K562 (cell line): ENCODE data around the gene PTGR2. TPM values are rescaled to one million over a fixed set of nuclear protein-coding genes. Genes with fewer than 3 reads are reported as not detected.
A peak's percentile ranks its signal among the peaks of the same experiment; 100 is the strongest.

Source experiments
- ATAC-seq: fragments of 200-7000 bp; cut with Tn5 transposase; 3 replicates; pipeline ENCODE4 v1.9.1; 2020; ENCODE audit warnings: moderate library complexity
- BruUV-seq: library from RNA; stranded (reverse); fragments of 400-500 nt; replicated peaks from 2 replicates; lab custom pipeline; 2021; lab: Mats Ljungman, UMichigan
- CTCF ChIA-PET: fragments of 300-600 bp; formaldehyde crosslinking; extraction: SDS; loops from one replicate; lab custom pipeline; 2021; ENCODE audit warnings: low intra/inter-chr PET ratio; lab: Yijun Ruan, JAX
- POLR2A ChIA-PET: fragments of 300-600, 350-650 bp; sonication (Branson Sonifier 250); formaldehyde crosslinking; extraction: SDS; loops from one replicate; lab custom pipeline; 2021; ENCODE audit warnings: antibody characterized with exemption, inconsistent platforms; lab: Yijun Ruan, JAX
- DNase-seq, 4 experiments: peaks; one replicate each; pipeline versions ENCODE4 v3.0.0 to v3.0.0-alpha.2; 2011 to 2018; ENCODE audit warnings: low spot score in 3 of 4, mixed read lengths in 3 of 4; ENCODE audit errors: extremely low read depth in 1 of 4
- FAIRE-seq: peaks from 2 replicates; lab custom pipeline; 2011; peaks lifted over from hg19 to GRCh38; lab: Jason Lieb, UNC
- H2AFZ ChIP-seq: 2 replicates; pipeline ENCODE4 v1.6.0; 2011; ENCODE audit warnings: low read depth, low read length, control low read depth, inconsistent platforms
- H3K27ac ChIP-seq: fragments of 200-600 bp; 3 replicates; pipeline ENCODE4 v1.8.0; 2011; ENCODE audit warnings: low read depth, mild to moderate bottlenecking, control low read depth, inconsistent platforms, low read length, moderate library complexity, mixed read lengths; ENCODE audit errors: extremely low read depth
- H3K27me3 ChIP-seq, 2 experiments: fragments of 300-600 bp in 1 of 2; 2 replicates in 1 of 2; 3 replicates in 1 of 2; pipeline versions ENCODE4 v1.6.0 to v1.8.0; 2011; ENCODE audit warnings: inconsistent platforms in 2 of 2, low read length in 2 of 2, mild to moderate bottlenecking in 1 of 2, mixed read lengths in 1 of 2, moderate library complexity in 1 of 2; ENCODE audit not compliant: control insufficient read depth in 2 of 2, insufficient read depth in 2 of 2
- H3K36me3 ChIP-seq: fragments of 300-600 bp; 3 replicates; pipeline ENCODE4 v1.8.0; 2011; ENCODE audit warnings: mild to moderate bottlenecking, low read length, inconsistent platforms; ENCODE audit not compliant: control insufficient read depth, insufficient read depth
- H3K4me1 ChIP-seq, 2 experiments: fragments of 200-600 bp in 1 of 2; replicated peaks in 1 of 2; 2 replicates in 1 of 2; 3 replicates in 1 of 2; pipeline versions ENCODE4 v1.5.1 to v1.8.0; 2011; ENCODE audit warnings: inconsistent platforms in 2 of 2, low read length in 2 of 2, mild to moderate bottlenecking in 1 of 2, mixed read lengths in 1 of 2, moderate library complexity in 1 of 2; ENCODE audit not compliant: control insufficient read depth in 2 of 2, insufficient read depth in 2 of 2
- H3K4me2 ChIP-seq: 2 replicates; pipeline ENCODE4 v1.6.1; 2011; ENCODE audit warnings: low read length, control low read depth, inconsistent platforms, mixed read lengths; ENCODE audit not compliant: insufficient read depth
- H3K4me3 ChIP-seq: fragments of 200-600 bp; sonication (generic), shearing (Covaris generic); 2 replicates; pipeline ENCODE4 v1.5.1; 2016; ENCODE audit warnings: control low read depth, inconsistent platforms
- H3K79me2 ChIP-seq: fragments of 200-600 bp; 3 replicates; pipeline ENCODE4 v1.8.0; 2011; ENCODE audit warnings: low read length, inconsistent platforms; ENCODE audit not compliant: control insufficient read depth, insufficient read depth
- H3K9ac ChIP-seq, 2 experiments: 2 replicates each; pipeline versions ENCODE4 v1.6.0 to v1.6.1; 2011; ENCODE audit warnings: low read depth in 2 of 2, low read length in 2 of 2, control low read depth in 1 of 2, inconsistent platforms in 1 of 2, mild to moderate bottlenecking in 1 of 2, mixed read lengths in 1 of 2; ENCODE audit not compliant: insufficient read depth in 1 of 2
- H3K9me1 ChIP-seq: one replicate; pipeline ENCODE4 v1.6.0; 2011; ENCODE audit warnings: inconsistent platforms, mild to moderate bottlenecking, low read length, moderate library complexity; ENCODE audit not compliant: control insufficient read depth, insufficient read depth
- H3K9me3 ChIP-seq: replicated peaks from 2 replicates; pipeline ENCODE4 v1.5.1; 2011; ENCODE audit warnings: low read depth, low read length, inconsistent platforms; ENCODE audit not compliant: control insufficient read depth, insufficient read depth
- H4K20me1 ChIP-seq: replicated peaks from 2 replicates; pipeline ENCODE4 v1.6.1; 2011; ENCODE audit warnings: low read length, inconsistent platforms, mixed read lengths; ENCODE audit not compliant: control insufficient read depth, insufficient read depth
- BCL6 ChIP-seq: fragments of 250-450 bp; sonication (Bioruptor Pico); IDR thresholded peaks from 2 replicates; pipeline ENCODE4 v1.4.0; 2020
- ETV5 ChIP-seq: sonication (generic); formaldehyde crosslinking; IDR thresholded peaks from 2 replicates; pipeline ENCODE4 v1.4.0; 2020; ENCODE audit warnings: low read depth, mild to moderate bottlenecking, missing genetic modification reagents
- HNRNPL ChIP-seq: fragments of 200-400 bp; formaldehyde crosslinking; IDR thresholded peaks from 2 replicates; pipeline ENCODE4 v1.6.1; 2017; ENCODE audit warnings: low read depth, mild to moderate bottlenecking, low read length
- ILK ChIP-seq: fragments of 450-650 bp; IDR thresholded peaks from 2 replicates; pipeline ENCODE4 v1.6.1; 2016; ENCODE audit warnings: missing genetic modification characterization, low read depth, mild to moderate bottlenecking, missing compliant biosample characterization, moderate library complexity, borderline replicate concordance
- KAT7 ChIP-seq: sonication (generic); formaldehyde crosslinking; IDR thresholded peaks from 2 replicates; pipeline ENCODE4 v1.8.0; 2022; ENCODE audit warnings: missing genetic modification reagents, mild to moderate bottlenecking, borderline replicate concordance
- NCOR1 ChIP-seq: fragments of 450-650 bp; IDR thresholded peaks from 2 replicates; pipeline ENCODE4 v1.6.1; 2016; ENCODE audit warnings: mild to moderate bottlenecking, moderate library complexity
- RNF2 ChIP-seq: sonication (generic); IDR thresholded peaks from 2 replicates; pipeline ENCODE4 v1.6.1; 2016
- TAF9B ChIP-seq: fragments of 450-650 bp; IDR thresholded peaks from 2 replicates; pipeline ENCODE4 v1.6.1; 2018; ENCODE audit warnings: mild to moderate bottlenecking; ENCODE audit not compliant: partially characterized antibody
- TRIM28 ChIP-seq: fragments of 450-650 bp; IDR thresholded peaks from 2 replicates; pipeline ENCODE4 v1.6.1; 2017
- WGBS: fragments of 100-300 bp; shearing (Covaris generic); methylation state at CpG from one replicate; pipeline ENCODE4 v1.1.6; 2016; ENCODE audit warnings: low coverage, mixed read lengths; ENCODE audit not compliant: insufficient coverage; ENCODE audit errors: missing lambda C conversion rate; 5-methylcytosine and 5-hydroxymethylcytosine counted together
- in situ Hi-C: fragments of 300-500 bp; cut with MboI; formaldehyde crosslinking; loops from 4 replicates; pipeline ENCODE4 v1.15.0; 2018; ENCODE audit warnings: inconsistent platforms, mixed read lengths
- intact Hi-C: fragments of 100-400 bp; cut with micrococcal nuclease; formaldehyde crosslinking; loops from 2 replicates; pipeline ENCODE4 v1.14.2; 2022
- polyA plus RNA-seq, 8 experiments: library from polyadenylated mRNA; depleted of rRNA in 4 of 8; stranded (reverse) in 5 of 8; unstranded in 3 of 8; fragments of >200 nt; fragmentation: Nextera tagmentation in 2 of 8; fragmentation: Illumina TruSeq in 1 of 8; extraction: Ambion mirVana in 2 of 8; extraction: Trizol in 1 of 8; gene quantifications; 2 replicates each; pipeline versions ENCODE4 v1.2.1 to v1.2.3, GENCODE V29; 2011 to 2014; ENCODE audit warnings: inconsistent platforms in 1 of 8, missing spikeins in 1 of 8
- total RNA-seq, 7 experiments: library from RNA; depleted of rRNA in 6 of 7; stranded (reverse); fragments of >200 nt in 6 of 7; fragmentation: Illumina TruSeq in 2 of 7; extraction: Trizol in 2 of 7; gene quantifications; 2 replicates each; pipeline versions ENCODE4 v1.2.1 to v1.2.3, GENCODE V29; 2011 to 2021; ENCODE audit warnings: low replicate concordance in 1 of 7
- TF ChIP-seq, protein P1 (sequence below): IDR thresholded peaks from 2 replicates; pipeline ENCODE4 v1.6.1; 2016; ENCODE audit warnings: missing genetic modification characterization, missing compliant biosample characterization
- TF ChIP-seq, protein P2 (sequence below): fragments of 250-450 bp; sonication (Bioruptor Pico); IDR thresholded peaks from 2 replicates; pipeline ENCODE4 v1.8.0; 2021; ENCODE audit warnings: moderate library complexity, mild to moderate bottlenecking, inconsistent platforms
- TF ChIP-seq, protein P3 (sequence below): sonication (generic); formaldehyde crosslinking; IDR thresholded peaks from 2 replicates; pipeline ENCODE4 v1.8.1; 2023; ENCODE audit warnings: mild to moderate bottlenecking, missing genetic modification reagents

PTGR2 gene
- total and polyA plus RNA-seq, 9 of the 15 experiments (the other 6 are each of a cell fraction or from before 2014, with no cell fraction given), result 7.4 to 23.0 (median 13.0) TPM

GRCh38 chr14:73814153-73814552 is 37.5 kb upstream of the PTGR2 start (continued):
- no peak for TF ChIP-seq BCL6 (CRISPR knock-in tag)
- TF ChIP-seq ETV5 (CRISPR knock-in tag), result no peak
- TF ChIP-seq NCOR1, result no peak
- TF ChIP-seq TAF9B, result no peak
- TF ChIP-seq TRIM28, result no peak
- TF ChIP-seq, all 486 proteins: peak for 0

GRCh38 chr14:73815849-73816248 is 35.8 kb upstream of the PTGR2 start:
- no peak overlapping the region for H3K27ac ChIP-seq
- no peaks in the 10 kb centered on the region for H3K79me2 ChIP-seq
- FAIRE-seq (no peak), DNase-seq (no peak), ATAC-seq (no peak)
- no peaks in the 10 kb centered on the region for H3K9me3 ChIP-seq
- H3K9ac ChIP-seq, result no peak overlapping the region; a peak in 1 of 4 replicates
- no peaks in the 10 kb centered on the region for H3K9me1 ChIP-seq
- H2AFZ ChIP-seq, result peak overlapping the region; percentile 68
- no peaks in the 10 kb centered on the region for H3K36me3 ChIP-seq
- ChIA-PET POLR2A (interaction anchor here (0.7 to 1.5 kb wide), 5 partner anchors 10 to 66 kb away, joined by 3 to 4 read pairs (median 3); no protein-coding TSS in a partner anchor), CTCF (no interaction called here)
- no peak overlapping the region for H3K4me3 ChIP-seq
- no TSS peak for BruUV-seq
- in situ Hi-C loops, result no loop called here
- H4K20me1 ChIP-seq, result no peaks in the 10 kb centered on the region; the same call in 1 of the 2 replicates
- H3K27me3 ChIP-seq, result no peaks in the 10 kb centered on the region
- WGBS, result 45% methylated on average over 3 of the region's 5 CpGs
- TF ChIP-seq RNF2 (no peak), KAT7 (no peak), ILK (no peak), HNRNPL (no peak)
- TF ChIP-seq, protein P1, sequence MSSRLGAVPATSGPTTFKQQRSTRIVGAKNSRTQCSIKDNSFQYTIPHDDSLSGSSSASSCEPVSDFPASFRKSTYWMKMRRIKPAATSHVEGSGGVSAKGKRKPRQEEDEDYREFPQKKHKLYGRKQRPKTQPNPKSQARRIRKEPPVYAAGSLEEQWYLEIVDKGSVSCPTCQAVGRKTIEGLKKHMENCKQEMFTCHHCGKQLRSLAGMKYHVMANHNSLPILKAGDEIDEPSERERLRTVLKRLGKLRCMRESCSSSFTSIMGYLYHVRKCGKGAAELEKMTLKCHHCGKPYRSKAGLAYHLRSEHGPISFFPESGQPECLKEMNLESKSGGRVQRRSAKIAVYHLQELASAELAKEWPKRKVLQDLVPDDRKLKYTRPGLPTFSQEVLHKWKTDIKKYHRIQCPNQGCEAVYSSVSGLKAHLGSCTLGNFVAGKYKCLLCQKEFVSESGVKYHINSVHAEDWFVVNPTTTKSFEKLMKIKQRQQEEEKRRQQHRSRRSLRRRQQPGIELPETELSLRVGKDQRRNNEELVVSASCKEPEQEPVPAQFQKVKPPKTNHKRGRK (tag), result peak; percentile 84
- TF ChIP-seq, protein P2, sequence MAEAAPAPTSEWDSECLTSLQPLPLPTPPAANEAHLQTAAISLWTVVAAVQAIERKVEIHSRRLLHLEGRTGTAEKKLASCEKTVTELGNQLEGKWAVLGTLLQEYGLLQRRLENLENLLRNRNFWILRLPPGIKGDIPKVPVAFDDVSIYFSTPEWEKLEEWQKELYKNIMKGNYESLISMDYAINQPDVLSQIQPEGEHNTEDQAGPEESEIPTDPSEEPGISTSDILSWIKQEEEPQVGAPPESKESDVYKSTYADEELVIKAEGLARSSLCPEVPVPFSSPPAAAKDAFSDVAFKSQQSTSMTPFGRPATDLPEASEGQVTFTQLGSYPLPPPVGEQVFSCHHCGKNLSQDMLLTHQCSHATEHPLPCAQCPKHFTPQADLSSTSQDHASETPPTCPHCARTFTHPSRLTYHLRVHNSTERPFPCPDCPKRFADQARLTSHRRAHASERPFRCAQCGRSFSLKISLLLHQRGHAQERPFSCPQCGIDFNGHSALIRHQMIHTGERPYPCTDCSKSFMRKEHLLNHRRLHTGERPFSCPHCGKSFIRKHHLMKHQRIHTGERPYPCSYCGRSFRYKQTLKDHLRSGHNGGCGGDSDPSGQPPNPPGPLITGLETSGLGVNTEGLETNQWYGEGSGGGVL (CRISPR knock-in tag), result no peak
- TF ChIP-seq, protein P3, sequence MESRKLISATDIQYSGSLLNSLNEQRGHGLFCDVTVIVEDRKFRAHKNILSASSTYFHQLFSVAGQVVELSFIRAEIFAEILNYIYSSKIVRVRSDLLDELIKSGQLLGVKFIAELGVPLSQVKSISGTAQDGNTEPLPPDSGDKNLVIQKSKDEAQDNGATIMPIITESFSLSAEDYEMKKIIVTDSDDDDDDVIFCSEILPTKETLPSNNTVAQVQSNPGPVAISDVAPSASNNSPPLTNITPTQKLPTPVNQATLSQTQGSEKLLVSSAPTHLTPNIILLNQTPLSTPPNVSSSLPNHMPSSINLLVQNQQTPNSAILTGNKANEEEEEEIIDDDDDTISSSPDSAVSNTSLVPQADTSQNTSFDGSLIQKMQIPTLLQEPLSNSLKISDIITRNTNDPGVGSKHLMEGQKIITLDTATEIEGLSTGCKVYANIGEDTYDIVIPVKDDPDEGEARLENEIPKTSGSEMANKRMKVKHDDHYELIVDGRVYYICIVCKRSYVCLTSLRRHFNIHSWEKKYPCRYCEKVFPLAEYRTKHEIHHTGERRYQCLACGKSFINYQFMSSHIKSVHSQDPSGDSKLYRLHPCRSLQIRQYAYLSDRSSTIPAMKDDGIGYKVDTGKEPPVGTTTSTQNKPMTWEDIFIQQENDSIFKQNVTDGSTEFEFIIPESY (CRISPR knock-in tag), result no peak
- intact Hi-C loops, result no loop called here
- H3K4me2 ChIP-seq, result no peak overlapping the region
- H3K4me1 ChIP-seq, result peaks cover 0 to 10% of the 10 kb centered on the region in 2 experiments; a peak in 3 of 5 replicates
